Right lobe of liver (tissue), 4 donors: ENCODE measurements around the gene SRPK1.

Source experiments
- CTCF ChIP-seq, 4 donors: fragments of 200-600 bp in 3 of 4; fragments of 450-650 bp in 1 of 4; IDR thresholded peaks; one replicate each; pipeline versions ENCODE4 v1.5.1 to v1.8.0; 2016 to 2022; ENCODE audit warnings: antibody characterized with exemption in 4 of 4, mild to moderate bottlenecking in 2 of 4
- POLR2A ChIP-seq: fragments of 450-650 bp; IDR thresholded peaks from one replicate; pipeline ENCODE4 v1.6.1; 2017; ENCODE audit warnings: antibody characterized with exemption, mild to moderate bottlenecking
- donor health status: DM: no; HTN: no; CAD: no.
- donor health status: DM: no; HTN: no; CAD: no.
- donor health status: DM: no; HTN: yes; CAD: no.

GRCh38 chr6:35969646-35970045 is 48.7 kb upstream of the SRPK1 start:
- TF ChIP-seq POLR2A, result no peak
- TF ChIP-seq CTCF (IDR thresholded peaks at IDR 0.05), result no peak
